Mononuclear cell (primary cell): ENCODE measurements around the gene ATP11B. TPM values are rescaled to one million over a fixed set of nuclear protein-coding genes. Genes with fewer than 3 reads are reported as not detected.

Source experiments
- H3K27me3 ChIP-seq: 2 replicates; pipeline ENCODE4 v1.6.0; 2011; ENCODE audit warnings: low read length, control low read depth; ENCODE audit not compliant: insufficient read depth
- H3K4me1 ChIP-seq: 2 replicates; pipeline ENCODE4 v1.5.1; 2011; ENCODE audit warnings: mild to moderate bottlenecking, low read length, control low read depth; ENCODE audit not compliant: insufficient read depth
- H3K4me3 ChIP-seq: 2 replicates; pipeline ENCODE4 v1.5.1; 2011; ENCODE audit warnings: mild to moderate bottlenecking, low read length, moderate library complexity
- H3K9me3 ChIP-seq: 2 replicates; pipeline ENCODE4 v1.5.1; 2011; ENCODE audit warnings: low read depth, mild to moderate bottlenecking, control low read depth, low read length
- total RNA-seq: library from RNA; depleted of rRNA; stranded (reverse); fragments of >200 nt; gene quantifications from one replicate; pipeline ENCODE4 v1.2.3, GENCODE V29; 2012

Gene ATP11B
- total RNA-seq, 1 donor, result 165 TPM

DNA sequence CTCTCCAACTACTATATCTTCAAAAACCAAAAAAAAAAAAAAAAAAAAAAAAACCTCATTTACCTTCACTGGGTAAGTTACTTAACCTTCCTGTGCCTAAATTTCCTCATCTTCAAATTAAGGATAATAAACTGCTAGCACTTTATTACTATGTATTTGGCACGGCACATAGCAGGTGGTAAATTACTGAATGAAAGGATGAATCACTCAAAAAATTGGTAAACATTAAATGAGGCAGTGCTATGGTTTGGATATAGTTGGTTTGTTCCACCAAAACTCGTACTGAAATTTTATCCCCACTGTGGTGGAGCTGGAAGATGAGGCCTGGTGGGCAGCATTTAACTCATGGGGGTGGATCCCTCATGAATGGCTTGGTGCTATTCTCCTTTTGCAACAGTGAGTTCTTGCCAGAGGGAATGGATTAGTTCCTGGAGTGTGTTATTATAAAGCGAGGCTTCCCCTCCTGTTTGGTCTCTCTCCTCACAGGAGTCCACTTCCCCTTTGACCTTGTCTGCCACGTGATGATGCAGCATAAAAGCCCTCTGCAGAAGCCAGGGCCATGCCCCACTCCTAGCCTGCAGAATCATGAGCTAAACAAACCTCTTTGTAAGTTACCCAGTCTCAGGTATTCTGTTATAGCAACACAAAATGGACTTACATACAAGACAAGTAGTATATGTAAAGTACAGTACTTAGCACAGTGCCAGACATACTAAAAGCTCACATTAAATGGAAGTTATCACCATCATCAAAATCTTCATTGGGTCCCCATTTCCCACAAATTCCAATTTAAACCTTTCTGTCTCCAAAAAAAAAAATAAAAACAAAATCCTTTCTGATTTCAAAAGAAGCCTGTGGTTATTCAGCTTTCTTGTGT is 166.4 kb downstream of the ATP11B start:
- H3K27me3 ChIP-seq, result no peaks in the 10 kb centered on the region
- H3K4me1 ChIP-seq, result peaks cover 6% of the 10 kb centered on the region
- H3K4me3 ChIP-seq, result no peak overlapping the region
- H3K9me3 ChIP-seq, result no peaks in the 10 kb centered on the region

- Histone ChIP-seq H3K4me1 (peaks cover 9% of the 10 kb centered on the region), H3K4me3 (no peak overlapping the region), H3K27me3 (no peaks in the 10 kb centered on the region)
These were observed 168.9 kb downstream of the ATP11B start for GRCh38 chr3:182962166-182962565.

GRCh38 chr3:182964179-182964578 is 170.9 kb downstream of the ATP11B start:
- H3K4me3 ChIP-seq, result no peak overlapping the region
- peaks cover 24% of the 10 kb centered on the region for H3K4me1 ChIP-seq
- no peaks in the 10 kb centered on the region for H3K27me3 ChIP-seq
- H3K9me3 ChIP-seq, result no peaks in the 10 kb centered on the region

More at GRCh38 chr3:182962166-182962565, 168.9 kb downstream of the ATP11B start:
- no peaks in the 10 kb centered on the region for H3K9me3 ChIP-seq

DNA sequence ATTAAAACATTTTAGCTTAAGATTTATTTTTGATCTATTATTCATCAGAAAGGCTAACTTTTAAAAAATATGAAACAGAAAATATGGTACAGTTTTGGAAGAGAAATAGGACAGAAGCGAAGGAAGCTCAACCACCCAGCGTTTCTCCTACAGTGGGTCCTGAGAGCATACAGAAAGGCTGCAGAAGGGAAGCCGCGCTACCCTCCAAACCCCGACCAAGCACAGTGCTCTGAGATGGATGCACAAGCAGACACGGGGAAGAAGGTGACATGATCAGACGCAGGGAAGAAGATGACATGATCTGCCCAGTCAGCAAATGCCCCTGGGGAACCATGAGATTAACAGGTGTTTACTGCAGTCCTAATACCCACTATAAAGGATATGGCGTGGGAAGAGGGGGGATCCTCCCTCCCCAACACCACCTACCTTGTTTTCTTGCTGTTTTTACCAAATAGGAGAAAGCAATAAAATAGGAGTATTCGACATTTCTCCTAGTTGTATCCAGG is 172.6 kb downstream of the ATP11B start:
- H3K4me1 ChIP-seq, result peaks cover 23% of the 10 kb centered on the region
- H3K9me3 ChIP-seq, result no peaks in the 10 kb centered on the region
- no peak overlapping the region for H3K4me3 ChIP-seq
- no peaks in the 10 kb centered on the region for H3K27me3 ChIP-seq

- no peak overlapping the region for H3K4me3 ChIP-seq
- peaks cover 23% of the 10 kb centered on the region for H3K4me1 ChIP-seq
- H3K9me3 ChIP-seq, result no peaks in the 10 kb centered on the region
- H3K27me3 ChIP-seq, result no peaks in the 10 kb centered on the region
These were observed 174.2 kb downstream of the ATP11B start for GRCh38 chr3:182967218-182968204.

DNA sequence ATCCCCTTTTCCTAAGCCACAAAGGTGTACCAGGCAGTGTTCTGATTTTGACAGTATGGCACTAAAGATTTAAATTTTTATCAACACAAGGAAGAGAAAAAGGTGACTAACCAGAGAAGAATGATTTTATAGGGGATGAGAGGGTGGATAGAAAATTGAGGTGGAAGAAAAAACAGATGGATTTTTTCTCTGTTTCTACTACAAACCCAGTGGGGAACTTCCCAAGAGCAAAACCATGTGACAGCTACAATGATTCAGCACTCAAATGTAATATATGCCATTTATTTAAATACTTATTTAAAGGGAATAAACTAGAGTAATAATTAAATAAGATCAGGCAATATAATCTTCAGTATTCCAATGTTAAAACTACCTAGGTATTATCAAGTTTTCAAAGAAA is 176.0 kb downstream of the ATP11B start:
- no peak overlapping the region for H3K4me3 ChIP-seq
- peaks cover 23% of the 10 kb centered on the region for H3K4me1 ChIP-seq
- H3K9me3 ChIP-seq, result no peaks in the 10 kb centered on the region
- no peaks in the 10 kb centered on the region for H3K27me3 ChIP-seq

DNA sequence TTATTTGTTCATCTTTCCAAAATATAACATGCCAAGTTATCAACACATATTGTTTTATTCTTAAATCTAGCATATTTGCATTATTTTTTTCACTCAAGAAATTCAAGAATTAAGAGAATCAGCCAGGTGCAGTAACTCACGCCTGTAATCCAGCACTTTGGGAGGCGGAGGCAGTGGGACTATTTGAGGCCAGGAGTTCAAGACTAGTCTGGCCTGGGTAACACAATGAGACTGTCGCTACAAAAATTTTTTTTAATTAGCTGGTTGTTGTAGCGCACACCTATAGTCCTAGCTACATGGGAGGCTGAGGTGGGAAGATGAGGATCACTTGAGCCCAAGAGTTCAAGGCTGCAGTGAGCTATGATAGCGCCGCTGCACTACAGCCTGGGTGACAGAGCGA is 176.5 kb downstream of the ATP11B start:
- Histone ChIP-seq H3K4me3 (no peak overlapping the region), H3K4me1 (peaks cover 23% of the 10 kb centered on the region), H3K27me3 (no peaks in the 10 kb centered on the region), H3K9me3 (no peaks in the 10 kb centered on the region)

- H3K27me3 ChIP-seq, result no peaks in the 10 kb centered on the region
- H3K9me3 ChIP-seq, result no peaks in the 10 kb centered on the region
- peaks cover 22% of the 10 kb centered on the region for H3K4me1 ChIP-seq
- no peak overlapping the region for H3K4me3 ChIP-seq
These were observed 177.6 kb downstream of the ATP11B start for GRCh38 chr3:182970811-182971418.

Other genes starting within 250 kb of the ATP11B start
- 39.6 TPM for gene DCUN1D1, start 187.0 kb downstream of the ATP11B start, total RNA-seq